Measurements from ENCODE around the gene CHD1.

CHD1 gene

GRCh38 chr5:98880598-98880997 lies 48.2 kb downstream of the CHD1 start:
- Histone ChIP-seq H3K27ac (replicated peaks; ENCODE audit: low read length) (no peak overlapping the region), H3K27me3 (ENCODE audit: control insufficient read depth in 3 of 3, insufficient read depth in 3 of 3, low read depth in 1 of 3, low read length in 3 of 3) (no peaks in the 10 kb centered on the region), H3K79me1 (ENCODE audit: low read depth, low read length) (no peaks in the 10 kb centered on the region), H2BK120ac (ENCODE audit: low read depth, low read length) (no peak overlapping the region), H3K36me3 (replicated peaks in 1 of 2; ENCODE audit: control insufficient read depth in 2 of 2, insufficient read depth in 2 of 2, low read length in 2 of 2) (peaks cover 15 to 95% of the 10 kb centered on the region in 2 donors), H3K9ac (ENCODE audit: low read depth, low read length, poor library complexity) (no peak overlapping the region), H2BK5ac (ENCODE audit: low read length) (no peak overlapping the region), H3K23ac (ENCODE audit: low read depth, low read length, poor library complexity) (no peak overlapping the region), H3K9me3 (replicated peaks in 1 of 2; ENCODE audit: control insufficient read depth in 2 of 2, insufficient read depth in 1 of 2, low read depth in 1 of 2, low read length in 2 of 2) (no peaks in the 10 kb centered on the region), H3K4me1 (ENCODE audit: control insufficient read depth in 2 of 2, insufficient read depth in 1 of 2, low read depth in 1 of 2, low read length in 2 of 2) (no peaks in the 10 kb centered on the region), H3K4me3 (ENCODE audit: low read length in 2 of 2) (no peak overlapping the region), H3K4me2 (ENCODE audit: insufficient read depth, low read length, poor library complexity, severe bottlenecking) (no peak overlapping the region), H3K4ac (ENCODE audit: low read length) (no peak overlapping the region), H4K8ac (ENCODE audit: low read depth, low read length) (no peak overlapping the region), H2BK12ac (ENCODE audit: low read length) (no peak overlapping the region), H3K18ac (ENCODE audit: low read length) (no peak overlapping the region), H4K91ac (ENCODE audit: low read depth, low read length, poor library complexity) (no peak overlapping the region), H2AFZ (ENCODE audit: low read length) (no peak overlapping the region), H3K14ac (ENCODE audit: low read length) (no peak overlapping the region), H2BK15ac (ENCODE audit: low read length) (no peak overlapping the region), H2AK5ac (ENCODE audit: low read depth, low read length) (no peak overlapping the region)
- DNase-seq (ENCODE audit: low spot score) = no peak

GRCh38 chr5:98880151-98880550 lies 48.7 kb downstream of the CHD1 start:
- no peak overlapping the region for H3K14ac ChIP-seq (ENCODE audit: low read length)
- H4K8ac ChIP-seq (ENCODE audit: low read depth, low read length) = no peak overlapping the region

GRCh38 chr5:98877600-98877999 lies 51.2 kb downstream of the CHD1 start:
- Histone ChIP-seq H3K4ac (ENCODE audit: low read length) (no peak overlapping the region), H2BK120ac (ENCODE audit: low read depth, low read length) (no peak overlapping the region), H4K91ac (ENCODE audit: low read depth, low read length, poor library complexity) (no peak overlapping the region), H2AFZ (ENCODE audit: low read length) (no peak overlapping the region), H3K9ac (ENCODE audit: low read depth, low read length, poor library complexity) (no peak overlapping the region), H3K14ac (ENCODE audit: low read length) (no peak overlapping the region), H3K4me2 (ENCODE audit: insufficient read depth, low read length, poor library complexity, severe bottlenecking) (no peak overlapping the region), H2BK12ac (ENCODE audit: low read length) (no peak overlapping the region), H3K4me1 (ENCODE audit: control insufficient read depth in 2 of 2, insufficient read depth in 1 of 2, low read depth in 1 of 2, low read length in 2 of 2) (no peaks in the 10 kb centered on the region), H3K27ac (replicated peaks; ENCODE audit: low read length) (no peak overlapping the region), H3K79me1 (ENCODE audit: low read depth, low read length) (no peaks in the 10 kb centered on the region), H2AK5ac (ENCODE audit: low read depth, low read length) (no peak overlapping the region), H3K36me3 (replicated peaks in 1 of 2; ENCODE audit: control insufficient read depth in 2 of 2, insufficient read depth in 2 of 2, low read length in 2 of 2) (peaks cover 14 to 100% of the 10 kb centered on the region in 2 donors), H3K18ac (ENCODE audit: low read length) (no peak overlapping the region), H3K9me3 (replicated peaks in 1 of 2; ENCODE audit: control insufficient read depth in 2 of 2, insufficient read depth in 1 of 2, low read depth in 1 of 2, low read length in 2 of 2) (no peaks in the 10 kb centered on the region), H3K23ac (ENCODE audit: low read depth, low read length, poor library complexity) (no peak overlapping the region), H4K8ac (ENCODE audit: low read depth, low read length) (no peak overlapping the region), H3K4me3 (ENCODE audit: low read length in 2 of 2) (no peak overlapping the region), H2BK15ac (ENCODE audit: low read length) (no peak overlapping the region), H2BK5ac (ENCODE audit: low read length) (no peak overlapping the region), H3K27me3 (ENCODE audit: control insufficient read depth in 3 of 3, insufficient read depth in 3 of 3, low read depth in 1 of 3, low read length in 3 of 3) (no peaks in the 10 kb centered on the region)
- WGBS, 2 donors (ENCODE audit: extremely low coverage in 2 of 2, insufficient read length in 2 of 2, insufficient replicate concordance in 1 of 2) = no CpG with 5 or more reads among the region's 2 CpGs
- no peak for DNase-seq (ENCODE audit: low spot score)

More at GRCh38 chr5:98880151-98880550, 48.7 kb downstream of the CHD1 start:
- H3K4me2 ChIP-seq (ENCODE audit: insufficient read depth, low read length, poor library complexity, severe bottlenecking) = no peak overlapping the region
- WGBS, 2 donors (ENCODE audit: extremely low coverage in 2 of 2, insufficient read length in 2 of 2, insufficient replicate concordance in 1 of 2) = no CpG with 5 or more reads among the region's 3 CpGs
- H3K36me3 ChIP-seq (replicated peaks in 1 of 2; ENCODE audit: control insufficient read depth in 2 of 2, insufficient read depth in 2 of 2, low read length in 2 of 2) = peaks cover 15 to 95% of the 10 kb centered on the region in 2 donors
- H2BK15ac ChIP-seq (ENCODE audit: low read length) = no peak overlapping the region
- H2AK5ac ChIP-seq (ENCODE audit: low read depth, low read length) = no peak overlapping the region
- no peak overlapping the region for H2BK120ac ChIP-seq (ENCODE audit: low read depth, low read length)
- H2BK5ac ChIP-seq (ENCODE audit: low read length) = no peak overlapping the region
- no peak overlapping the region for H3K9ac ChIP-seq (ENCODE audit: low read depth, low read length, poor library complexity)
- DNase-seq (ENCODE audit: low spot score) = no peak
- H3K27ac ChIP-seq (replicated peaks; ENCODE audit: low read length) = no peak overlapping the region
- no peaks in the 10 kb centered on the region for H3K9me3 ChIP-seq (replicated peaks in 1 of 2; ENCODE audit: control insufficient read depth in 2 of 2, insufficient read depth in 1 of 2, low read depth in 1 of 2, low read length in 2 of 2)
- H3K4me1 ChIP-seq (ENCODE audit: control insufficient read depth in 2 of 2, insufficient read depth in 1 of 2, low read depth in 1 of 2, low read length in 2 of 2) = no peaks in the 10 kb centered on the region
- no peak overlapping the region for H3K4ac ChIP-seq (ENCODE audit: low read length)
- H2AFZ ChIP-seq (ENCODE audit: low read length) = no peak overlapping the region
- H2BK12ac ChIP-seq (ENCODE audit: low read length) = no peak overlapping the region
- H3K18ac ChIP-seq (ENCODE audit: low read length) = no peak overlapping the region
- H3K27me3 ChIP-seq (ENCODE audit: control insufficient read depth in 3 of 3, insufficient read depth in 3 of 3, low read depth in 1 of 3, low read length in 3 of 3) = no peaks in the 10 kb centered on the region
- no peak overlapping the region for H4K91ac ChIP-seq (ENCODE audit: low read depth, low read length, poor library complexity)
- no peak overlapping the region for H3K4me3 ChIP-seq (ENCODE audit: low read length in 2 of 2)
- H3K23ac ChIP-seq (ENCODE audit: low read depth, low read length, poor library complexity) = no peak overlapping the region
- no peaks in the 10 kb centered on the region for H3K79me1 ChIP-seq (ENCODE audit: low read depth, low read length)

- H3K79me1 ChIP-seq (ENCODE audit: low read depth, low read length) = no peaks in the 10 kb centered on the region
- H3K4me3 ChIP-seq (ENCODE audit: low read length in 2 of 2) = no peak overlapping the region
- H2BK15ac ChIP-seq (ENCODE audit: low read length) = no peak overlapping the region
- no peak overlapping the region for H4K8ac ChIP-seq (ENCODE audit: low read depth, low read length)
- no peak overlapping the region for H3K4ac ChIP-seq (ENCODE audit: low read length)
- WGBS, 2 donors (ENCODE audit: extremely low coverage in 2 of 2, insufficient read length in 2 of 2, insufficient replicate concordance in 1 of 2) = no CpG with 5 or more reads among the region's 4 CpGs
- H3K9me3 ChIP-seq (replicated peaks in 1 of 2; ENCODE audit: control insufficient read depth in 2 of 2, insufficient read depth in 1 of 2, low read depth in 1 of 2, low read length in 2 of 2) = no peaks in the 10 kb centered on the region
- peaks cover 16 to 100% of the 10 kb centered on the region in 2 donors for H3K36me3 ChIP-seq (replicated peaks in 1 of 2; ENCODE audit: control insufficient read depth in 2 of 2, insufficient read depth in 2 of 2, low read length in 2 of 2)
- no peak for DNase-seq (ENCODE audit: low spot score)
- H2BK12ac ChIP-seq (ENCODE audit: low read length) = no peak overlapping the region
- no peak overlapping the region for H4K91ac ChIP-seq (ENCODE audit: low read depth, low read length, poor library complexity)
- H2BK5ac ChIP-seq (ENCODE audit: low read length) = no peak overlapping the region
- H2BK120ac ChIP-seq (ENCODE audit: low read depth, low read length) = no peak overlapping the region
- H3K4me2 ChIP-seq (ENCODE audit: insufficient read depth, low read length, poor library complexity, severe bottlenecking) = no peak overlapping the region
- no peak overlapping the region for H3K27ac ChIP-seq (replicated peaks; ENCODE audit: low read length)
- H3K23ac ChIP-seq (ENCODE audit: low read depth, low read length, poor library complexity) = no peak overlapping the region
- no peak overlapping the region for H2AFZ ChIP-seq (ENCODE audit: low read length)
- no peak overlapping the region for H2AK5ac ChIP-seq (ENCODE audit: low read depth, low read length)
- H3K9ac ChIP-seq (ENCODE audit: low read depth, low read length, poor library complexity) = no peak overlapping the region
- no peak overlapping the region for H3K18ac ChIP-seq (ENCODE audit: low read length)
- no peak overlapping the region for H3K14ac ChIP-seq (ENCODE audit: low read length)
- H3K27me3 ChIP-seq (ENCODE audit: control insufficient read depth in 3 of 3, insufficient read depth in 3 of 3, low read depth in 1 of 3, low read length in 3 of 3) = no peaks in the 10 kb centered on the region
- H3K4me1 ChIP-seq (ENCODE audit: control insufficient read depth in 2 of 2, insufficient read depth in 1 of 2, low read depth in 1 of 2, low read length in 2 of 2) = no peaks in the 10 kb centered on the region
These were observed 56.1 kb downstream of the CHD1 start for GRCh38 chr5:98872674-98873073.
